ENCODE measurements around the gene BAMBI.

BAMBI gene

GRCh38 chr10:28676326-28676967 lies 874 bp upstream of the BAMBI start:
- no peak for DNase-seq (ENCODE audit: low spot score)

GRCh38 chr10:28677888-28678686 lies 766 bp downstream of the BAMBI start:
- no peak for DNase-seq (ENCODE audit: low spot score)

GRCh38 chr10:28678687-28679457 lies 1.6 kb downstream of the BAMBI start:
- no peak for DNase-seq (ENCODE audit: low spot score)

- no peak for DNase-seq (ENCODE audit: low spot score)
These were observed 2.4 kb downstream of the BAMBI start for GRCh38 chr10:28679581-28680357.

GRCh38 chr10:28680358-28680752 lies 3.0 kb downstream of the BAMBI start:
- no peak for DNase-seq (ENCODE audit: low spot score)

- DNase-seq (ENCODE audit: low spot score) = no peak
These were observed 4.0 kb downstream of the BAMBI start for GRCh38 chr10:28681291-28681763.

GRCh38 chr10:28681928-28682750 lies 4.8 kb downstream of the BAMBI start:
- DNase-seq (ENCODE audit: low spot score) = no peak

GRCh38 chr10:28684157-28684985 lies 7.0 kb downstream of the BAMBI start:
- DNase-seq (ENCODE audit: low spot score) = no peak

GRCh38 chr10:28684986-28685580 lies 7.8 kb downstream of the BAMBI start:
- DNase-seq (ENCODE audit: low spot score) = no peak

- no peak for DNase-seq (ENCODE audit: low spot score)
These were observed 8.4 kb downstream of the BAMBI start for GRCh38 chr10:28685717-28686116.

GRCh38 chr10:28686835-28687682 lies 9.7 kb downstream of the BAMBI start:
- no peak for DNase-seq (ENCODE audit: low spot score)

- DNase-seq (ENCODE audit: low spot score) = no peak
These were observed 10.3 kb downstream of the BAMBI start for GRCh38 chr10:28687683-28688001.

GRCh38 chr10:28690545-28690944 lies 13.2 kb downstream of the BAMBI start:
- DNase-seq (ENCODE audit: low spot score) = no peak

GRCh38 chr10:28691187-28691694 lies 13.9 kb downstream of the BAMBI start:
- DNase-seq (ENCODE audit: low spot score) = no peak

- DNase-seq (ENCODE audit: low spot score) = no peak
These were observed 14.7 kb downstream of the BAMBI start for GRCh38 chr10:28692050-28692449.

GRCh38 chr10:28694530-28694929 lies 17.2 kb downstream of the BAMBI start:
- no peak for DNase-seq (ENCODE audit: low spot score)

- DNase-seq (ENCODE audit: low spot score) = no peak
These were observed 20.8 kb downstream of the BAMBI start for GRCh38 chr10:28698075-28698474.

- DNase-seq (ENCODE audit: low spot score) = no peak
These were observed 27.3 kb downstream of the BAMBI start for GRCh38 chr10:28704464-28705161.
